Body of pancreas (tissue), 4 donors: ENCODE results near the gene SLC25A13.

Experiments used
- POLR2A ChIP-seq, 3 donors: fragments of 450-650 bp; IDR thresholded peaks; one replicate each; pipeline ENCODE4 v1.6.1; 2016; ENCODE audit warnings: antibody characterized with exemption in 3 of 3, mild to moderate bottlenecking in 2 of 3
- TF ChIP-seq, protein P1 (sequence below), 7 experiments: fragments of 450-650 bp in 4 of 7; fragments of 200-600 bp in 3 of 7; sonication (generic) in 3 of 7; IDR thresholded peaks; one replicate each; pipeline ENCODE4 v1.5.1; 2016 to 2019; ENCODE audit warnings: antibody characterized with exemption in 7 of 7

DNA sequence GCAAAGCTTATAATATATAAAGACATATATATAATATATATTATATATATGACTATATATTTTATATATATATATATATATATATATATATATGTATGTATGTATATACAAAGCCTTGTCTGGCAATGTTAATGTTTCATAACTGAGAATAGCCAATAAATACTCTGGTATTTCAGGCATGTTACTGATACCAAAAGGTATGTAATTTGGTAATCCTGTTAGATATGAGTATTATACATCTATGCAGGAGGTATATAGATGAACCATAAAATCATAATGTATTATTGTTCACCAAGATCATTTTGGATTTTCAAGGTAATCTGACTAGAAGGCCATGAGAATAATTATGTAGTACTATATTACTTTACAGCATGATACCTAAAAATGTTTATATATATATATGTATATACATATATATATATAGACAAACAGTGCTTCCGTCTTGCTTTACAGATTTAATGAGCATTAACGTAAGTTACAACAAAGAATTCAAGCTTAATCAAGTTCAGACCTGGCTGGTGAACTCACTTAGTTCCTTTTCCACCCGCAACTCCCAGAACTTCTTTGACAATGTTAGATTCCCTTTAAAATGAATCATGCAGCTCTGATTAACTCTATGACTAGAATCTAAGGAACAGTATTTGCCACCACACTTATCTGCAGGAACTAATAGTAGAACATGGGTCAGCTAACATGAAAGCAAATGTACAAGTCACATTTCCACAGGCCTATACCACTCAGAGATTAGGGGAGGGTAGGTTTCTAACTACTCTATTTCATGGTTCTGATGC, 82.7 kb downstream of the SLC25A13 start:
- TF ChIP-seq, protein P1, sequence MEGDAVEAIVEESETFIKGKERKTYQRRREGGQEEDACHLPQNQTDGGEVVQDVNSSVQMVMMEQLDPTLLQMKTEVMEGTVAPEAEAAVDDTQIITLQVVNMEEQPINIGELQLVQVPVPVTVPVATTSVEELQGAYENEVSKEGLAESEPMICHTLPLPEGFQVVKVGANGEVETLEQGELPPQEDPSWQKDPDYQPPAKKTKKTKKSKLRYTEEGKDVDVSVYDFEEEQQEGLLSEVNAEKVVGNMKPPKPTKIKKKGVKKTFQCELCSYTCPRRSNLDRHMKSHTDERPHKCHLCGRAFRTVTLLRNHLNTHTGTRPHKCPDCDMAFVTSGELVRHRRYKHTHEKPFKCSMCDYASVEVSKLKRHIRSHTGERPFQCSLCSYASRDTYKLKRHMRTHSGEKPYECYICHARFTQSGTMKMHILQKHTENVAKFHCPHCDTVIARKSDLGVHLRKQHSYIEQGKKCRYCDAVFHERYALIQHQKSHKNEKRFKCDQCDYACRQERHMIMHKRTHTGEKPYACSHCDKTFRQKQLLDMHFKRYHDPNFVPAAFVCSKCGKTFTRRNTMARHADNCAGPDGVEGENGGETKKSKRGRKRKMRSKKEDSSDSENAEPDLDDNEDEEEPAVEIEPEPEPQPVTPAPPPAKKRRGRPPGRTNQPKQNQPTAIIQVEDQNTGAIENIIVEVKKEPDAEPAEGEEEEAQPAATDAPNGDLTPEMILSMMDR (IDR thresholded peaks at IDR 0.05): no peak
- TF ChIP-seq POLR2A (IDR thresholded peaks at IDR 0.05): no peak
